Hematopoietic multipotent progenitor cell (in vitro differentiated cells): ENCODE measurements around the gene GH2. TPM values are rescaled to one million over a fixed set of nuclear protein-coding genes. Genes with fewer than 3 reads are reported as not detected.
"Not testable (repeated sequence)": the region's sequence is repeated elsewhere in the genome, so short reads cannot be mapped to it uniquely, and the experiment has no call there.

Experiments used
- DNase-seq, 3 donors: peaks; one replicate each; pipeline ENCODE4 v3.0.0-alpha.2; 2011 to 2015; ENCODE audit warnings: low read depth in 2 of 3, low spot score in 2 of 3
- total RNA-seq: library from RNA; depleted of rRNA; stranded (reverse); fragments of >200 nt; gene quantifications from one replicate; pipeline ENCODE4 v1.2.3, GENCODE V29; 2012

Gene GH2
- total RNA-seq, 1 donor, result not detected

DNA sequence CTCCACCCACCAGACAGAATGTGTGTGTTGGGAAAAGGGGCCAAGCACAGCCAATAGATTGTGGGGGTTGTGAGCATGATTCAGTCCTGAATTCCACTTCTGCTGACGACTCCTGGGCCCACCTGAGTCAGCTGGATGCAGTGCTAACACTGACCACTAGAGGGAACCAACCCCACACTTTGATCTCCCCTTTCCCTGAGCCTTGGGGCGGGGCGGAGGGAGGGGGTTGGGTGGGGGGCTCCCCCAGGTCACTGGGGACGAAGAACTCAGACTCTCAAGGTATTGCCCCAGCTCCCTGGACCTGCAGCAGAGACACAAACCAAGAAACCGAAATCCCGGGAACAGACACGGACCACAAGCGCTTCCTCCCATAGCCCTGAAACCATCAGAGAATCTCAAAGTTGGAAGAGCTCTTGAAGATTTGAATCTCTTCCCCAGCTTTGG is 29.9 kb upstream of the GH2 start:
- peak in 2 of 3 donors; percentile 55 to 66 for DNase-seq

DNA sequence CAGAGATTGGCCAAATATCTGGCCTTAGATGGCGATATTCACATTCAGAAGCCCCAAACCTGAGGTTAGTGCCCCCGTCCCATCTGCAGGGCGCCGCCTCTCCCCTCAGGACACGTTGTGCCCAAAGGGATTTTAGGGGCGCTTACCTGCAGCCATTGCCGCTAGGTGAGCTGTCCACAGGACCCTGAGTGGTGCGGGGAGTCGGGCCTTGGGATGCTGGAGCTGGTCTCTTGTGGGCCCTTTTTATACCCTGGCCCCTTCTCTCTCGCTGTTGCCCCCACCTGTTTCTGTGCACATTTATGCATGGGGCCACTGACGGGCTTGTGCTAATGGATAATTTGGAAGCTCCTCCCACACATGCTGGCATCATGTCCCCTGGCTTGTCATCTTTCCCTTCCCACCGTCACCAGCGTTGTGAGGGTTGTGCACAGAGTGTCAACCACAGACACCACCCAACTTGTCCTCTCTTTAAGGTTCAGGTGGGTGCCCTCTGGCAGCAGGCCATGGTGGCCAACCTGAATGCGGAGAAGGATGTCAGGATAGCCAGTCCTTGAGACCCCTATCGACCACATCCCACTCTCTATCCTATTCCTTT is 29.4 kb upstream of the GH2 start, which contains the start of gene CSHL1:
Gene CSHL1 (minus strand): TSS at position 218 of the 595 bp plus-strand sequence. CDS start 62 bp downstream, at position 156.
- DNase-seq, result no peak

- DNase-seq, result no peak
Measured at GRCh38 chr17:63910096-63910495, 28.4 kb upstream of the GH2 start.

- DNase-seq, result not testable (repeated sequence)
Measured at GRCh38 chr17:63909586-63909985, 27.8 kb upstream of the GH2 start.

DNA sequence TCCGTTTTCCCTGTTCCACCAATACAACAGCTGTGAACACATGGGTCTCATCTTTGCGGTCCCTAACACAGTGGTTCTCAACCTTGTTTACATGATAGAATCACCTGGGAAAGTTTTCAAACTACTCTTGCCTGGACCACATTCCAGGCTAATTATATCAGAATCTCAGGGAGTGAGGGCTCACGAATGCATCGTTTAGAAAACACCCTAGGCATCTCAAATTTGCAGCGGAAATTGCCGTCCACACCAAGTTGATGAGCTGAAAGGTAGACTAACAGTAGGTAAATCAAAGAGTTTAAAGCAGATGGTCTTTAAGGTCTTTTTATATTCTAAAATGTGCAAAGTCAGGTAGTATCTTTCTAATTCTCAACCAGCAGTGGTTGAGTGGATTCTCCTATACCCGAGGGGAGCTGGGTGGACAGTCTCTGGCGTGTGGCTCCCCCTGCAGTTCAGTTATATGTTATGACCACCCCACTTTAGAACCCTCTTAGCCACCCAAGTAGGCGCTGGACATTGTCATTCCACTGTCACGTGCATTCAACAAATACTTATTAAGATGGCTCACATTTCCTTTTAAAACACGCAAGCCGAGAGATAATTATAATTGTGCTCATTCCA is 25.5 kb upstream of the GH2 start:
- DNase-seq, result peak in 1 of 3 donors; percentile 61

GRCh38 chr17:63904796-63905195 is 23.1 kb upstream of the GH2 start:
- not testable (repeated sequence) for DNase-seq

DNA sequence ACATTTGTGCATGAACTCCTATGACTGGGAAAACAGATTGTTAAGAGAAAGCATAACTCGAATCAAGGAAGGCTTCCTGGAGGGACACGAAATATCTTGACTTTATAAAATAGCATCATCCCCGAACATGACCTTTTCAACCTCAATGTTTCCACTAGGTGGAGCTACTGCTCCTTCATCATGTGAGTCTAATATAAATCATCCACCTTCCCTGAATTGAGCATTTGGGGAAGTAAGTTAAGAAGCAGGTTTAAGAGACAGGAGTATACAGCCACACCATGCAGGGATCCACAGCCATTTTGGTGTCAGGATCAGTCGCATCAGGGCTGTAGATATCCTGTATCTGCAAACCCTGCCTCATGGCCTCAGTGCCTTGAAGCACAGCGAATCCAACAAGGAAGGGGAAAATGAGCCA is 22.1 kb upstream of the GH2 start:
- DNase-seq, result peak in 1 of 3 donors; percentile 50

- DNase-seq, result not testable (repeated sequence)
Measured at GRCh38 chr17:63901971-63902370, 20.2 kb upstream of the GH2 start.

- DNase-seq, result not testable (repeated sequence)
Measured at GRCh38 chr17:63898899-63899798, 17.4 kb upstream of the GH2 start.

GRCh38 chr17:63896524-63897354 is 15.0 kb upstream of the GH2 start, which contains the start of gene CSH1:
Gene CSH1, minus strand, starts transcription at chr17:63896574. Its CDS starts 63 bp downstream, at chr17:63896511.
- not testable (repeated sequence) for DNase-seq

DNA sequence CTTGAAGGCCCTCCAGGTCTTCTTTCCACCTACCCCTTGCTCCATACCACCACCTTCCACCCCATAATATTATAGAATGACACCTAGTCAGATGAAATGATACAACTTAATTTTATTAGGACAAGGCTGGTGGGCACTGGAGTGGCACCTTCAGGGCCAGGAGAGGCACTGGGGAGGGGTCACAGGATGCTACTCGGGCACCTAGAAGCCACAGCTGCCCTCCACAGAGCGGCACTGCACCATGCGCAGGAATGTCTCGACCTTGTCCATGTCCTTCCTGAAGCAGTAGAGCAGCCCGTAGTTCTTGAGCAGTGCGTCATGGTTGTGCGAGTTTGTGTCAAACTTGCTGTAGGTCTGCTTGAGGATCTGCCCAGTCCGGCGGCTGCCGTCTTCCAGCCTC is 13.1 kb upstream of the GH2 start:
- not testable (repeated sequence) for DNase-seq

GRCh38 chr17:63894021-63894420 is 12.3 kb upstream of the GH2 start:
- not testable (repeated sequence) for DNase-seq

DNA sequence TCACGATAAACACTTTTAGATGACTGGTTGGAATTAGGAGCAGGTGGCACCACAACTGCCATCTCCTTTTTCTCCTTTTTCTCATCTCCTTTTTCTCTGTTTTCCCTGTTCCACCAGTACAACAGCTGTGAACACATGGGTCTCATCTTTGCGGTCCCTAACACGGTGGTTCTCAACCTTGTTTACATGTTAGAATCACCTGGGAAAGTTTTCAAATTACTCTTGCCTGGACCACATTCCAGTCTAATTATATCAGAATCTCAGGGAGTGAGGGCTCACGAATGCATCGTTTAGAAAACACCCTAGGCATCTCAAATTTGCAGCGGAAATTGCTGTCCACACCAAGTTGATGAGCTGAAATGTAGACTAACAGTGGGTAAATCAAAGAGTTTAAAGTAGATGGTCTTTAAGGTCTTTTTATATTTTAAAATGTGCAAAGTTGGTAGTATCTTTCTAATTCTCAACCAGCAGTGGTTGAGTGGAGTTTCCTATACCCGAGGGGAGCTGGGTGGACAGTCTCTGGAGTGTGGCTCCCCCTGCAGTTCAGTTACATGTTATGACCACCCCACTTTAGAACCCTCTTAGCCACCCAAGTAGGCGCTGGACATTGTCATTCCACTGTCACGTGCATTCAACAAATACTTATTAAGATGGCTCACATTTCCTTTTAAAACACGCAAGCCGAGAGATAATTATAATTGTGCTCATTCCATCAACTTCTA is 10.7 kb upstream of the GH2 start:
- not testable (repeated sequence) for DNase-seq

DNA sequence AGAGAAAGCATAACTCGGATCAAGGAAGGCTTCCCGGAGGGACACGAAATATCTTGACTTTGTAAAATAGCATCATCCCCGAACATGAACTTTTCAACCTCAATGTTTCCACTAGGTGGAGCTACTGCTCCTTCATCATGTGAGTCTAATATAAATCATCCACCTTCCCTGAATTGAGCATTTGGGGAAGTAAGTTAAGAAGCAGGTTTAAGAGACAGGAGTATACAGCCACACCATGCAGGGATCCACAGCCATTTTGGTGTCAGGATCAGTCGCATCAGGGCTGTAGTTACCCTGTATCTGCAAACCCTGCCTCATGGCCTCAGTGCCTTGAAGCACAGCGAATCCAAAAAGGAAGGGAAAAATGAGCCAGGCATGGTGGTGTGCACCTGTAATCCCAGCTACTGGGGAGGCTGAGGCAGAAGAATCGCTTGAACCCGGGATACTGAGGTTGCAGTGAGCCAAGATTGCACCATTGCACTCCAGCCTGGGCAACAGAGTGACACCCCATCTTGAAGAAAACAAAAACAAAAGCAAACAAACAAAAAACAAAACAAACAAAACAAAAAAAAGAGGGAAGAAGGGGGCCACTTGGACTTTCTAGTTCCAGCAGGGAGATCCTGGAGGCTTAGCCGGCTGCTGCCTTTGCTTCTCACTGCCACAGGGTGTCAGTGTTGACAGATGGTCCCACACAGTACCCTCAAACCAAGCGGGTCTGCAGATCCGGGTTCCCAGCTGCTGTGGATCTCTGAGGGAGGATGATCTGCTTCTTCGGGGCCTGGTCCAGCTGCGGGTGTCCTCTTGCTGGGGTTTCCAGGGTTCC is 7.5 kb upstream of the GH2 start:
- peak in 2 of 3 donors; percentile 29 to 55 for DNase-seq

GRCh38 chr17:63885119-63885518 is 3.4 kb upstream of the GH2 start:
- DNase-seq, result not testable (repeated sequence)

- DNase-seq, result not testable (repeated sequence)
Measured at GRCh38 chr17:63882626-63883126, 932 bp upstream of the GH2 start.

- DNase-seq, result not testable (repeated sequence)
Measured at GRCh38 chr17:63881337-63881736, 407 bp downstream of the GH2 start.

DNA sequence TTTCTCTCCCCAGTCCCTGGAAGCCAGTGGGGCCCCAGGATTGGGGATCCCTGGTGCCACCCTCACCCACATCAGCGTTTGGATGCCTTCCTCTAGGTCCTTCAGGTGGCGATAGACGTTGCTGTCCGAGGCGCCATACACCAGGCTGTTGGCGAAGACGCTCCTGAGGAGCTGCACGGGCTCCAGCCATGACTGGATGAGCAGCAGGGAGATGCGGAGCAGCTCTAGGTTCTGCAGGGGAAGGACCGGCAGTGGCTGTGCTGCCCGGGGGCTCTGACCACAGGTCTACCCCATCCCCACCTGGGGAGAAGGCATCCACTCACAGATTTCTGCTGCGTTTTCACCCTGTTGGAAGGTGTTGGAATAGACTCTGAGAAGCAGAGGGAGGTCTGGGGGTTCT is 1.0 kb downstream of the GH2 start:
- DNase-seq, result no peak
